ENCODE measurements around the gene SSNA1.

SSNA1 gene

DNA sequence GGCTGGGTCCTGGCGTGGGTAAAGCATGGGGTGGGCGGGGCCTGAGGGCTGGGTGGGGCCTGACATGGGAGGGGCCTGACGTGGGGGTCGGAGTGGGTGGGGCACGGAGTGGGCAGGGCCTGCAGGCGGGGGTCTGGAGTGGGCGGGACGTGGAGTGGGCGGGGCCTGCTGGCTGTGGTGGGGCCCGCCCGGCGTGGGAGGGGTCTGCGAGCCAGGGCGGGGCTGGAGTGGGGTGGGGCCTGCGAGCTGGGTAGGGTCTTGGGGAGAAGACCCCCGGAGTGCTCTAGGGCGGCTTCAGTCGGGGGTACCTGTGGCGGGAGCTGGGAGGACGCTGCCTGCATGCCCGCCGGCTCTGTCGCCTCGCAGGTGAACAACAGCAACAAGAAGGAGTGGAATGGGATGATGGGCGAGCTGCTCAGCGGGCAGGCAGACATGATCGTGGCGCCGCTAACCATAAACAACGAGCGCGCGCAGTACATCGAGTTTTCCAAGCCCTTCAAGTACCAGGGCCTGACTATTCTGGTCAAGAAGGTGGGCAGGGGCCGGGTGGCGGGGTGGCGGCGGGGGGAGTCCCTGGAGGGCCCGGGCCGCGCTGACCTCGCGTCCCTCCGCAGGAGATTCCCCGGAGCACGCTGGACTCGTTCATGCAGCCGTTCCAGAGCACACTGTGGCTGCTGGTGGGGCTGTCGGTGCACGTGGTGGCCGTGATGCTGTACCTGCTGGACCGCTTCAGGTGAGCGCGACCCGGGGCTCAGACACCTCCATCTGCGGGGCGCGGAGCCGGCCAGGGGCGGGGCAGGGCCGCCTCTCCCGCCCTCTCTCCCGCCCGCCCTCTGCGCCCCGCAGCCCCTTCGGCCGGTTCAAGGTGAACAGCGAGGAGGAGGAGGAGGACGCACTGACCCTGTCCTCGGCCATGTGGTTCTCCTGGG is 26.7 kb upstream of the SSNA1 start:
- no peak overlapping the region; the same call in 1 of the 2 replicates for H3K4me3 ChIP-seq (ENCODE audit: low read depth, low read length)
- no peak for DNase-seq (ENCODE audit: low read depth)
- TF ChIP-seq, protein P1, sequence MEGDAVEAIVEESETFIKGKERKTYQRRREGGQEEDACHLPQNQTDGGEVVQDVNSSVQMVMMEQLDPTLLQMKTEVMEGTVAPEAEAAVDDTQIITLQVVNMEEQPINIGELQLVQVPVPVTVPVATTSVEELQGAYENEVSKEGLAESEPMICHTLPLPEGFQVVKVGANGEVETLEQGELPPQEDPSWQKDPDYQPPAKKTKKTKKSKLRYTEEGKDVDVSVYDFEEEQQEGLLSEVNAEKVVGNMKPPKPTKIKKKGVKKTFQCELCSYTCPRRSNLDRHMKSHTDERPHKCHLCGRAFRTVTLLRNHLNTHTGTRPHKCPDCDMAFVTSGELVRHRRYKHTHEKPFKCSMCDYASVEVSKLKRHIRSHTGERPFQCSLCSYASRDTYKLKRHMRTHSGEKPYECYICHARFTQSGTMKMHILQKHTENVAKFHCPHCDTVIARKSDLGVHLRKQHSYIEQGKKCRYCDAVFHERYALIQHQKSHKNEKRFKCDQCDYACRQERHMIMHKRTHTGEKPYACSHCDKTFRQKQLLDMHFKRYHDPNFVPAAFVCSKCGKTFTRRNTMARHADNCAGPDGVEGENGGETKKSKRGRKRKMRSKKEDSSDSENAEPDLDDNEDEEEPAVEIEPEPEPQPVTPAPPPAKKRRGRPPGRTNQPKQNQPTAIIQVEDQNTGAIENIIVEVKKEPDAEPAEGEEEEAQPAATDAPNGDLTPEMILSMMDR (IDR thresholded peaks at IDR 0.05; ENCODE audit: insufficient read depth, low read depth, low read length, missing control alignments) = no peak

DNA sequence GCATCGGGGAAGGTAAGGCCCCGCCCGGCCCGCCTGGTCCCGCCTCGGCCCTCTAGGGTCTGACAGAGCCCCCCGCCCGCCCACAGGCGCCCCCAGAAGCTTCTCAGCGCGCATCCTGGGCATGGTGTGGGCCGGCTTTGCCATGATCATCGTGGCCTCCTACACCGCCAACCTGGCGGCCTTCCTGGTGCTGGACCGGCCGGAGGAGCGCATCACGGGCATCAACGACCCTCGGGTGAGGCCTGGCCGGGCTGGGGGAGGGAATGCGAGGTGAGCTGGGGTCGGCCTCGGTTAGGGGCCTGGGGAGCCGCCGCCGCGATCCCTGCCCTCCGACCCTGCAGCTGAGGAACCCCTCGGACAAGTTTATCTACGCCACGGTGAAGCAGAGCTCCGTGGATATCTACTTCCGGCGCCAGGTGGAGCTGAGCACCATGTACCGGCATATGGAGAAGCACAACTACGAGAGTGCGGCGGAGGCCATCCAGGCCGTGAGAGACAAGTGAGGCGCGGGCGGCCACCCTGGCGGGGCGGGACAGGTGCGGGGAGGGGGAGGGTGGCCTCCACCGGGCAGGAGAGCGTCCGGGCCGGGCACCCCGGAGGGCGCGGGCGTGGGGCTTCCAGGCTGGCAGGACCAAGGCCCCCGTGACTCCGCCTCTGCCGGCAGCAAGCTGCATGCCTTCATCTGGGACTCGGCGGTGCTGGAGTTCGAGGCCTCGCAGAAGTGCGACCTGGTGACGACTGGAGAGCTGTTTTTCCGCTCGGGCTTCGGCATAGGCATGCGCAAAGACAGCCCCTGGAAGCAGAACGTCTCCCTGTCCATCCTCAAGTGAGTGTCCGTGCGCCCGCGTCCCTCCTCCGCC is 25.7 kb upstream of the SSNA1 start:
- peak; percentile 36 for DNase-seq (ENCODE audit: low read depth)
- H3K4me3 ChIP-seq (ENCODE audit: low read depth, low read length) = peak overlapping the region; percentile 39
- TF ChIP-seq, protein P1 (IDR thresholded peaks at IDR 0.05; ENCODE audit: insufficient read depth, low read depth, low read length, missing control alignments) = no peak

DNA sequence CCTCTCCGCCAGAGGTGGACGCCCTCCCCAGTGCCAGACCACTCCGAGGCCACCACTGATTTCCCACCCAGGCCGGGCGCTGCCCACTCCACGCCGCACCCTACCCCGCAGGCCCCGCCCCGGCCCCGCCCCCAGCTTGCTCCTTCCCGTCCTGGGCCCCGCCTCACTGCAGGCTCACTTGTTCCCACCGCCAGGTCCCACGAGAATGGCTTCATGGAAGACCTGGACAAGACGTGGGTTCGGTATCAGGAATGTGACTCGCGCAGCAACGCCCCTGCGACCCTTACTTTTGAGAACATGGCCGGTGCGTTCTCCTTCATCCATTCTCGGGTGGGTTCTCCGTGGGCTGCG is 25.1 kb upstream of the SSNA1 start:
- TF ChIP-seq, protein P1 (IDR thresholded peaks at IDR 0.05; ENCODE audit: insufficient read depth, low read depth, low read length, missing control alignments) = no peak
- H3K4me3 ChIP-seq (ENCODE audit: low read depth, low read length) = peak overlapping the region; percentile 39
- no peak for DNase-seq (ENCODE audit: low read depth)

- TF ChIP-seq, protein P1 (IDR thresholded peaks at IDR 0.05; ENCODE audit: insufficient read depth, low read depth, low read length, missing control alignments) = no peak
- DNase-seq (ENCODE audit: low read depth) = no peak
- H3K4me3 ChIP-seq (ENCODE audit: low read depth, low read length) = no peak overlapping the region
These were observed 24.7 kb upstream of the SSNA1 start for GRCh38 chr9:137163805-137164204.

- DNase-seq (ENCODE audit: low read depth) = no peak
- TF ChIP-seq, protein P1 (IDR thresholded peaks at IDR 0.05; ENCODE audit: insufficient read depth, low read depth, low read length, missing control alignments) = no peak
- H3K4me3 ChIP-seq (ENCODE audit: low read depth, low read length) = no peak overlapping the region
These were observed 23.9 kb upstream of the SSNA1 start for GRCh38 chr9:137164370-137165249.

GRCh38 chr9:137165250-137165836 is 23.1 kb upstream of the SSNA1 start:
- TF ChIP-seq, protein P1 (IDR thresholded peaks at IDR 0.05; ENCODE audit: insufficient read depth, low read depth, low read length, missing control alignments) = no peak
- no peak for DNase-seq (ENCODE audit: low read depth)
- H3K4me3 ChIP-seq (ENCODE audit: low read depth, low read length) = no peak overlapping the region

All from GM12865 (cell line).